Measurements from ENCODE around the gene FAT1.

Gene FAT1

GRCh38 chr4:186647821-186648220 is 75.8 kb downstream of the FAT1 start:
- TF ChIP-seq CTCF (IDR thresholded peaks at IDR 0.05; ENCODE audit: low read depth, low read length), result no peak
- H3K4me3 ChIP-seq (ENCODE audit: low read depth, low read length), result no peak overlapping the region

- no peak for TF ChIP-seq CTCF (IDR thresholded peaks at IDR 0.05; ENCODE audit: low read depth, low read length)
- H3K4me3 ChIP-seq (ENCODE audit: low read depth, low read length), result no peak overlapping the region
Observed at GRCh38 chr4:186644737-186645261, 78.9 kb downstream of the FAT1 start.

- H3K4me3 ChIP-seq (ENCODE audit: low read depth, low read length), result no peak overlapping the region
- TF ChIP-seq CTCF (IDR thresholded peaks at IDR 0.05; ENCODE audit: low read depth, low read length), result no peak
Observed at GRCh38 chr4:186644311-186644638, 79.4 kb downstream of the FAT1 start.

GRCh38 chr4:186643501-186644310 is 80.0 kb downstream of the FAT1 start:
- H3K4me3 ChIP-seq (ENCODE audit: low read depth, low read length), result no peak overlapping the region
- no peak for TF ChIP-seq CTCF (IDR thresholded peaks at IDR 0.05; ENCODE audit: low read depth, low read length)

DNA sequence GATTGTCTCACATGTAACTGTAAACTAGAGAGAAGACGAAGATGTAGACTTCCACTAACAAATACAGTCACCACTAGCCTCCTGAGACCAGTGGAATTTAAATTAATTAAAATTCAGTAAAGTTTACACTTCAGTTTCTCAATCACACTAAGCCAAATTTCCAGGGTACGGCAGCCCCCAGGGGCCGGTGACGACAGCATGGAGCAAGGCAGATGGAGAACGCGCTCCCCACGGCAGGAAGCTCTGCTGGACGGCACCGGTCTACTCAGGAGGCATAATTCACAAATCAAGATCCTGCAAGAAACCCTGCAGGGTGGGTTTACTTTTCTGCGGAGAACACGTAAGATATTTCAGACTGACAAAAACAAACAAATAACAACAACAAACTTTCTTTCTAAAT is 80.7 kb downstream of the FAT1 start:
- no peak overlapping the region for H3K4me3 ChIP-seq (ENCODE audit: low read depth, low read length)
- TF ChIP-seq CTCF (IDR thresholded peaks at IDR 0.05; ENCODE audit: low read depth, low read length), result no peak

GRCh38 chr4:186642530-186642929 is 81.1 kb downstream of the FAT1 start:
- TF ChIP-seq CTCF (IDR thresholded peaks at IDR 0.05; ENCODE audit: low read depth, low read length), result no peak
- H3K4me3 ChIP-seq (ENCODE audit: low read depth, low read length), result no peak overlapping the region

- H3K4me3 ChIP-seq (ENCODE audit: low read depth, low read length), result no peak overlapping the region
- TF ChIP-seq CTCF (IDR thresholded peaks at IDR 0.05; ENCODE audit: low read depth, low read length), result no peak
Observed at GRCh38 chr4:186634591-186635128, 89.0 kb downstream of the FAT1 start.

Data from WI38 (cell line).